GM21423 (cell line): ENCODE results near the gene SULT1A2.
"Not testable (repeated sequence)": the region's sequence is repeated elsewhere in the genome, so short reads cannot be mapped to it uniquely, and the experiment has no call there.

Source experiments
- ATAC-seq: cut with Tn5 transposase; IDR thresholded peaks from one replicate; pipeline ENCODE4 v1.9.1; 2021; ENCODE audit warnings: mild to moderate bottlenecking, moderate library complexity; ENCODE audit not compliant: unreplicated experiment

Gene SULT1A2

DNA sequence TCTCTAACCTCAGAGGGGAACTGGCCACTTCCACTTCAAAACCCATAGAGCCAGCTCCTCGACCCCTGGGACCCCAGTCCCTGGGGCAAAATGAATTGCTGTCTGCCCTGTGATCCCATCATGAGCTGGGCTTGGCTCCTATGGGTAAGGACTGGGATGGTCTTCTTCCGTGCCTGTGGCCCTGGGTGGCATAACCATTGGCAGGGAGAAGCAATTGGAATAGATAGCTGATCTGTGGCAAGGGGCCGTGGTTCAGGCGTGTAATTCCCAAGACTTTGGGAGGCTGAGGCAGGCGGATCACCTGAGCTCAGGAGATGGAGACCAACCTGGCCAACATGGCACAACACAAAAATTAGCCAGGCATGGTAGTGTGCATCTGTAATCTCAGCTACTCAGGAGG is 4.3 kb downstream of the SULT1A2 start:
- no peak for ATAC-seq

DNA sequence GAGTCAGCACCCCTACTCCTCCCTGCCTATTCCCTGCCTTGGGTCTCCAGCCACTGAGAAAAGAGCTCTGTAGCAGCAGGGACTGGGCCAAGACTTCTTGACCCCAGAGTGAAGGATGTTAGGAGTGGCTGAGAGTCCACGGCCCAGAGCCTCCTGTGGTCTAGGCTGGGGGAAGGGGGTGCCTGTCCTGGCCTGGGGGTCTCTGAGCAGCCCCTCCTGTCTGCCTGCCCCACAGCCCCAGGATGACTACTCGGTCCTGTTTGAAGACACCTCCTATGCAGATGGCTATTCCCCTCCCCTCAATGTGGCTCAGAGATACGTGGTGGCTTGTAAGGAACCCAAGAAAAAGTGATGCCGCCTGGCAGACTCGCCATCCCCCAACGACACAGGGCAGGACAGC is 5.5 kb downstream of the SULT1A2 start:
- ATAC-seq: no peak

DNA sequence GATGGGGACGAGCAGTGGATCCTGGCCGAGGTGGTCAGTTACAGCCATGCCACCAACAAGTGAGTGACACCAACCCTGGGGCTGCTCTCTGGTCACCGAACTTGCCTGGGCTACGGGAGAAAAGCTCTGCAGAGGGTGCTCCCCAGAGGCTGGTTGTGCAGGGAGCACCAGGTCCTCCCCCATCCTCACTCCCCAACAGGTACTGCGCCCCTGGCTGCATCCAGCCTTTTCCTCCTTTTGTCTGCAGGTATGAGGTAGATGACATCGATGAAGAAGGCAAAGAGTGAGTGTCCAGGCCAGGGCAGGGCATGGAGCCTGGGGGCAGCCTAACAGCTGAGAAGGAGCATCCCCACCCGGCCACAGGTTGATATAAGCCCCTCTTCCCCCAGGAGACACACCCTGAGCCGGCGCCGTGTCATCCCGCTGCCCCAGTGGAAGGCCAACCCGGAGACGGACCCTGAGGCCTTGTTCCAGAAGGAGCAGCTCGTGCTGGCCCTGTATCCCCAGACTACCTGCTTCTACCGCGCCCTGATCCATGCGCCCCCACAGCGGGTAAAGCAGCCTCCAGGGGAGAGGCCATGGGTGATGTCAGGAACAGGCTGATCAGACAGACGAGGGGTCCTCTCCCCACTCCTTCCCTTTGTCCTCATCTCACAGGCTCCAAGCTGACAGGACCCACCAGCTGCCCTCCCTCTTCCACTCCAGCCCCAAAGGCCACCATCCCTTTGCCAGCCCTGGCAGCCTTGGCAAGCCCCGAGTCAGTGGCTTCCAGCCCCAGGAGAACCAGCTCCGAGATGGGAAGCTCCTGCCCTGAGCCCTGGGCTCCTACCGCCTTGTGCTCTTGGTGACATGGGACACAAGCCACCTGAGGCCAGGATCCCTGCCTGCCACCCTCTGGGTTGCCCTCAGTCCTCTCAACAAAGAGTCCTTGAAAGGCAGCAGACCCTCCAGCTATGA is 6.2 kb downstream of the SULT1A2 start:
- ATAC-seq: no peak

DNA sequence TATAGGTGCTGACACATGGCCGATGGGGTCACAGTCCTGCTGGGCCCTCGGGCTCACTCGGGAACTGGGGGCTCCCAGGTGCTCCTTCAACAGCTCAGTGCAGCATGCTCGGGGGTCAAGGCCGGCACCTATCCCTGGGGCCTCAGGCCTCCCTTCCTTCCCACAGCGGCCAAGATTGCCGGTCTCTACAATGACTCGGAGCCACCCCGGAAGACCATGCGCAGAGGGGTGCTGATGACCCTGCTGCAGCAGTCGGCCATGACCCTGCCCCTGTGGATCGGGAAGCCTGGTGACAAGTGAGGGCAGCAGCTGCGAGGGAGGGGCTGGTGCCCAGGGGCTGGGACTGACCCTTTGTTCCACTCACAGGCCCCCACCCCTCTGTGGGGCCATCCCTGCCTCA is 6.9 kb downstream of the SULT1A2 start:
- no peak for ATAC-seq

DNA sequence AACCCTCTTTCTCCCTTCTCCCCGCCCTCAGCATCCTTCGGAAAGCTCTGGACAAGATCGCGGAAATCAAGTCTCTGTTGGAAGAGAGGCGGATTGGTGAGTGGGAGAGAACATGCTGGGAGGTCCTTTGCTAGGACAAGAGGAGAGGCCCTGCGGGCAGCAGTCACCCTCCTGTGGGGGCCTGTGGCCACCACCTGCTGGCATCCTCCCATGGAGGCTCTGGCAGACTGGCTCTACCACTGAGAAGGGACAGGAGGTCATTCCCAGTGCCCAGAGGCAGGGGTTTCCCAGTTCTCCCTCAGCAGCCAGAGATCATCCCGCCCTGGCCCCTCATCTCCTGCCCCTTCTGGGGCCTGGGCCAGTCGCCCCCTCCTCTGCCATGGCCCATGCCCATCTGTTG is 7.8 kb downstream of the SULT1A2 start:
- ATAC-seq: no peak

DNA sequence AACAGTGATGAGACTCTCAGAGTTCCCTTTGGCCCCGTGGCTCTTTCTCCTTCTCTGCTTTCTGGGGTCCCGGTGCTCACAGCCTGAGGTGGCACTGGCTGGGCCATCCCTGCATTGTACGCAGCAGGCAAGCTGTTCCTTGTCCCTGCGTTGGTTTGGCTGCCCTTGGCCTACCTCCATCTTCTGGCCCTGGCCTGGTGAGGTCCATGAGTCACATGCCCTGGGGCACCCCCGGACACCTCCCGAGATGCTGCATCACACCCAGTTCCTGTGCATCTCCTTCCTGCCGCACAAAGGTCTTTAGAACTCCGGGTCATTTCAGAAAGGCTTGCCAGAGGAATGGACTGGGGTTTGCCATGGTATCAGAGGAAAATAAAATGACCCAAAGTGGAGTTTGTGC is 9.5 kb downstream of the SULT1A2 start:
- ATAC-seq: no peak

DNA sequence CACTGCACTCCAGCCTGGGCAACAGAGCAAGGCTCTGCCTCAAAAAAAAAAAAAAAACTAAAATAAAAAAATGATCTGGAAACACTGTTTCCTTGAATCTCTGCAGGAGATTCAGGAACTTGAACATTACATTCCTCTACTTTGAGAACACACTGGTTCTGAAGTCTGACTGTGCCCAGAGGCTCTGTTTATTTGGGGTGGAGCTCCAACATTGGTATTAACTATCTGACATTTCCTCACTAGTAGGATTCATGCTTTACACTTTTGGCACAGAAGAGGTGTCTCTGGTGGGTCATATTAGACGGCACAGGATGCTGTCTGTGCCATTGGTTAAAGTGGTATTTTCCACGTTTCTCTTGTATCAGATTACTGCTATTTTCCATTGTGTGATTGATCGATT is 10.4 kb downstream of the SULT1A2 start:
- no peak for ATAC-seq

DNA sequence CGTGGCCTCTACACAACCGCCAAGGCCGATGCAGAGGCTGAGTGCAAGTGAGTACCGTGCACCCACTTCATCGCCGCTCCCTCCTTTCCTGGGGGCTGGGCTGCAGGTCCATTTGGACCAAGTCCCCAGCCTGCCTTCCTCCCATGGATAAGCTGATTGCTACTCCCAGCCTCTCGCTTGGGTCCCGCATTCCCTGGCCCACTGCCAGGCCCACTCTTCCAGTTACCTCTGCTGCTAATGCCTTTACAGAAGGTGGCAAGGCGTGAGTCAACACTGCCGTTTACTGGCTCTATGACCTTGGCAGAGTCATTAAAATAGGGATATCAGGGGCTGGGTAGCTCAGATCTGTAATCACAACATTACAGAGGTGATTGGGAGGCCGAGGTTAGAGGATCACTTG is 11.2 kb downstream of the SULT1A2 start:
- no peak for ATAC-seq

DNA sequence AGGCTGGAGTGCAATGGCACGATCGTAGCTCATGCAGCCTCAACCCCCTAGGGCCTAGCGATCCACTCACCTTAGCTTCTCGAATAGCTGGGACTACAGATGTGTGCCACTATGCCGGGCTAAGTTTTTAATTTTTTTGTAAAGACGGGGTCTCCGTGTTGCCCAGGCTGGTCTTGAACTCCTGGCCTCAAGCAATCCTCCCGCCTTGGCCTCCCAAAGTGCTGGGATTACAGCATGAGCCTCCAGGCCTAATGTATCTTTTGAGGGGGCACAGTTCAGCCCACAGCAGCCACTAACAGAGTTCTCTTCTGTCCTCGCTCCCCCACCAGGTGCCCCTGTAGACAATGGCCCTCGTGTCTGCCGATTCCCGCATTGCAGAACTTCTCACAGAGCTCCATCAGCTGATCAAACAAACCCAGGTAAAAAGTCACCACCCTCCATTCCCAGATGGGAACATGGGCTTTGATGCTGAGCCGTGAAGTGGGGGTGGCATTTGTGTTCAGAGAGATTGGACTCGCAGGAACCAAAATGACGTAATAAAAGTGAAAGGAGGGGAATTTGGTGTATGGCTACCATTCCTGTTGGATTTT is 16.0 kb downstream of the SULT1A2 start:
- ATAC-seq: no peak

DNA sequence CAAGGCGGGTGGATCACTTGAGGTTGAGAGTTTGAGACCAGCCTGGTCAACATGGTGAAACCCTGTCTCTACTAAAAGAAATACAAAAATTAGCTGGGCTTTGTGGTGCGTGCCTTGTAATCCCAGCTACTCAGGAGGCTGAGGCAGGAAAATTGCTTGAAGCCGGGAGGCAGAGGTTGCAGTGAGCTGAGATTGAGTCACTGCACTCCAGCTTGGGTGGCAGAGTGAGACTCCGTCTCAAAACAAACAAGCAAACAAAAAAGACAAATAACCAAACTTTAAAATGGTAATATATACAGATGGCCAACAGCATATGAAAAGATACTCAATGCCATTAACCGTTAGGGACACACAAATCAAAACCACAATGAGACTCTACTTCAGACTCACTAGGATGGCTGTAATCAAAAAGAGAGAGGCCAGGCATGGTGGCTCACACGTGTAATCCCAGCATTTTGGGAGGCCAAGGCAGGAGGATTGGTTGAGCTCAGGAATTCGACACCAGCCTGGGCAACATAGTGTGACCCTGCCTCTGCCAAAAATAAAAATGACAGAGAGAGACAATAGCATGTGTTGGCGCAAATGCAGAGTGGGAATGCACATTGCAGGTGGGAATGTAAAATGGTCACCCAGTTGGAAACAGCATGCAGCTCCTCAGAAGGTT is 21.3 kb downstream of the SULT1A2 start:
- no peak for ATAC-seq

DNA sequence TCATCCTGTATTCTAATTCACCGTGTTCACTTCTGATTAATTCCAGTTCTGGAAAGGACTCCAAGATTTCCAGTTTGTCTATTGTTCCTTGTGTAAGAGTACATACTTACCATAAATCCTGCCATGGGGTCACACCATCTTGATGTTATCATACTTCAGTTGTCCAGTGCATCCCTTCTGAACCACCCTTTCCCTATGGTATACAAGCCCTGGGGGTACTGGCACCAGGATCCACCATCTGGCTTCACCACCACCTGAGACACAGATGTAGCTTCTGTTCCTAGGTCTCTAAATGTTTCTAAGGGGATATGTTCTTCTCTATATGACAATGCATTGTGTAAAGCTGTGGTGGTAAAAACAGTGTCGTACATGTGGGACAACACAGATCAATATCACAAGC is 21.9 kb downstream of the SULT1A2 start:
- ATAC-seq: no peak

DNA sequence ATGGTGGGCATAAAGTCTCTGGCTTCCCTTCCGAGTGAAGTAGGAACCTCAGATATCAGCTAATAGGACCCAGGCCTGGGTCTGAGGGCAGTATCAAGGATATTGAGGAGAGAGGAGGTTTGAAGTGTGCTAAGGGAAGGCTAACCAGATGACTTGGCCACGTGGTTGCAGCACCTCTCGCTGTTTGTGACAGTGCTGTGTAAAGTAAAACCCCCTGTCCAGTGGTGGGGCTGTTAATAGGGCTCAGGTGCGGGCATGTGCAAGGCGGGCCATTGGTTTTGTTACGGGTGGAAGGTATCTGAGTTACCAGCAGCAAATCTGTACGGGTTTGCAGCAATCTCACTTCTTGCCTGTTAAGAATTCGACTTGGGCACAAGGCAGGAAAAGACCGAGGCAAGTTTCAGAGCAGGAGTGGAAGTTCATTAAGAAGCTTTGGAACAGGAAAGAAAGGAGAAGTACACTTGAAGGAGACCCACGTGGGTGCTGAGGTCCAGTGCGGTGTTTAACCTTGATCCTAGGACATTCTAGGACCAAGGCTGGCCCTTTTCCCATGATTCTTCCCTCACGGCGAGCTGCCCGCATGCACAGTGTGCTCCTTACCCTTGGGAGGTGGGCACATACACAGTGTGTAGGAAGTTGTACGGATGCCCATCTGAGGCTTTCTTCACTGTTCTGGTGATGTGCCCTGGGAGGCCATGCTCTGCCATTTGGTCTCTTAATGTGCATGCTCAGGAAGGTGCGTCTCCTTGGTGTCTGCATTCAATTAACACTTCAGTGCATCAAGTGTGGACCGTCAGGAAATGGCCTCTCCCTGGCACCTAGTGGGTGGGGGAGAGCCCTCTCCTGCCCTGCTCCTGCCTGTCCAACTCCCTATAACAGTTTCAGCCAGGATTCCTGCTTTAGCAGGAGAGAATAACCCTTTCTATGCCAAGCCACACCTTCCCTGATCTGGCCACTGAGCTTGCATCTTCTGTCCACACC is 22.8 kb downstream of the SULT1A2 start:
- no peak for ATAC-seq

DNA sequence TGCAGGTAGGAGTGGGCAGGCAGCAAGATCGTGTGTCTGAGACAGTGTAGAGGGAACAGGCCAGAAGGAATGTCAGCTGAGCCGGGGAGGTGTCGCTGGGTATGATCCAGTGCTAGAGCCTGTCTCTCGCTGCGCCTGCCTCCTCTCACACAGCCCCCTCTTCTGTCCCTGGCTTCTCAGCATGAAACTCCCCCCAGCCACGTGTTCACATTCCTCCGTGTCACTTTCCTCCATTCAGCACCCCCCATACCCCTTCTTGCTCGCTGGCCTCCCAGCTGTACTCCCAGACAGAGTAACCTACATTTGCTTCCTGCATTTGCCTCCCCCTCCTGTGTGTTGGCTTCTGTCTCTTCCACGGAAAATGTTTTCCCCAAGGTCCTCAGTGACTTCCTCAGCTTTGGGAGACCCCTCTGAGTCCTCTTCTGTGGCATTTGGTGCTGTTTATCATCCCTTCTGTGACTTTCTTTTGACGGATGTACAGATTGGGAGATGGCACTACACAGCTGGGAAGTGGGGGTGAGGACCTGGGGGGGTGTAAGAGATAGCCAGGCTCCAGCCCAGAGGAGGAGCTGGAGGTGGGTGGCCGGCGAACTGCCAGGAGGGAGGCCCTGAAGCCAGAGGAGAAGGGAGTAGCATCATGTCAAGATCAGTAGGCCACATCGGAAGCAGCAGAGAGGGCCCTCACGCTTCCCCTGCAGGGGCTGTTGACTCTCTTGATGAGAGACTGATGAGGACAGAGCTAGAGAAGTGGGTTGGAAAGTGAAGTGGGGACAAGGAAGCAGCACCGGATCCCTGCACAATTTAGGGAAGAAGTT is 23.9 kb downstream of the SULT1A2 start:
- ATAC-seq: no peak

DNA sequence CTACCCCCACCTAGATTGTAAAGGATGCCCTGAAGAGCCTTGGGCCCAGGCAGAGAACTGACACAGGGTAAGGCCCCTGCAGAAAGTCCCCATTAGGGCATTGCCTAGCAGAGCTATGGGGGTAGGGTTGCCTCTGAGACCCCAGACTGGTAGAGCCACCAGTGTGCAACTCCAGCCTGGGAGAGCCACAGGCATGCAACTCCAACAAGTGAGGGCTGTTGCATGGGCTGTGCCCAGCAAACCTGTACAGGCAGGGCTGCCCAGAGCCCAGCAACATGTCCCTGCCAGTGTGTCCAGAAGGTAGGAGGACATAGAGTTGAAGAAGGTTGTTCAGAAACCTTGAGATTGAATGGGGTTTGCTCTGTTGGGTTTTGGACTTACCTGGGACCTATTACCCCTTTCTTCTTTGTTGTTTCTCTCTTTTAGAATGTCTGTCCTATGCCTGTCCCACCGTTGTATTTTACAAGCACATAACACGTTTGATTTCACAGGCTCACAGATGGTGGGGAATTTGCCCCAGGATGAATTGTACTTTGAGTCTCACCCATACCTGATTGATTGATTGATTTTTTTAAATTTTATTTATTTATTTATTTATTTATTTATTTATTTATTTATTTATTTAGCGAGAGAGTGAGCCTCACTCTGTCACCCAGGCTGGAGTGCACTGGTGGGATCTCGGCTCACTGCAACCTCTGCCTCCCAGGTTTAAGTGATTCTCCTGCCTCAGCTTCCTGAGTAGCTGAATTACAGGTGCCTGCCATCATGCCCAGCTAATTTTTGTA is 26.7 kb downstream of the SULT1A2 start:
- no peak for ATAC-seq

DNA sequence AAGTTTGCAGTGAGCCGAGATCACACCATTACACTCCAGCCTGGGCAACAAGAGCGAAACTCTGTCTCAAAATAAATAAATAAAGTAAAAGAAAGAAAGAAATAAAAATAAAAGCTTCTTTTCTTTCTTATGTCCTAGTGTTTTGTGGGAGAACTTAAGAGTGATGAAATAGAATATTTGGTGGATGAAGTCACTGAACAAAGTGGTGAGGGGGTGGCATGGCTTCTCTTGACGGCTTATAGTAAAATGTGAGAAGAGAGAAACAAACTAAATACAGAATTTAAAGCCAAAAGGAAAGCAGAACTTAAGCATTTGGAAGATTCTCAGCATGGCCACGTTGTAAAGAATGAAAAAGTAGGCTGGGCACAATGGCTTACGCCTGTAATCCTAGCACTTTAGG is 27.8 kb downstream of the SULT1A2 start:
- ATAC-seq: no peak

DNA sequence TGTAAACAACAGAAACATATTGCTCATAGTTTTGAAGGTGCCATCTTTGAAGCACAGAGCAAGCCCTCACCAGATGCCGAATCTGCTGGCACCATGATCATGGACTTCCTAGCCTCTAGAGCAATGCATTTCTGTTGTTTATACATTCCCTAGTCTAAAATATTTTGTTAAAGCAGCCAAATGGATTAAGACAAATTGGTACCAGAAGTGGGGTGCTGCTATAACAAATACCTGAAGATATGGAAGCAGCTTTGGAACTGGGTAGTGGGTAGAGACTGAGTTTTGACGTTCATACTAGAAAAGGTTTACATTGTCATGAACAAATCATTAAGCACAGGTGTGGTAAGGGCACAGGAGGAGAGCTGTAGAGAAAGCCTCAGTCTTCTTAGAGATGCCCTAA is 29.6 kb downstream of the SULT1A2 start:
- no peak for ATAC-seq

DNA sequence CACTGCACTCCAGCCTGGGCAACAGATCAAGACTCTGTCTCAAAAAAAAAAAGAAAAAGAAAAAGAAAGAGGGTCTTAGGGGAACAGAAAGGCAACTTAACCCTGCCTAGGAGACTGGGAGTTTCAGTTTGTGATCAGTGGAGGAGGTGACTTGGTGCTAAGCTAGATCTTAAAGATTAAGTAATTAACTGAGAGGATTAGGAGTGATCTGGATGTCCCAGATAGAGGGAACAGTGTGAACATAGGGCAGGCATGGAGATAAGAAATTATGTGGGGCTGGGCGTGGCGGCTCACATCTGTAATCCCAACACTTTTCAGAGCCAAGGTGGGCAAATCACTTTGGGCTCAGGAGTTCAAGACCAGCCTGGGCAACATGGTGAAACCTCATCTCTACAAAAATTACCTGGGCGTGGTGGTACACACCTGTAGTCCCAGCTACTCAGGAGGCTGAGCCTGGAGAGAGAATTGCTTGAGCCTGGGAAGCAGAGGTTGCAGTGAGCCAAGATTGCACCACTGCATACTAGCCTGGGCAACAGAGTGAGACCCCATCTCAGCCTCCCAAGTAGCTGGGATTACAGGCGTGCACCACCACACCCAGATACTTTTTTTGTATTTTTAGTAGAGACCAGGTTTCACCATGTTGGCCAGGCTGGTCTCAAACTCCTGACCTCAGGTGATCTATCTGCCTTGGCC is 30.5 kb downstream of the SULT1A2 start:
- ATAC-seq: not testable (repeated sequence)

DNA sequence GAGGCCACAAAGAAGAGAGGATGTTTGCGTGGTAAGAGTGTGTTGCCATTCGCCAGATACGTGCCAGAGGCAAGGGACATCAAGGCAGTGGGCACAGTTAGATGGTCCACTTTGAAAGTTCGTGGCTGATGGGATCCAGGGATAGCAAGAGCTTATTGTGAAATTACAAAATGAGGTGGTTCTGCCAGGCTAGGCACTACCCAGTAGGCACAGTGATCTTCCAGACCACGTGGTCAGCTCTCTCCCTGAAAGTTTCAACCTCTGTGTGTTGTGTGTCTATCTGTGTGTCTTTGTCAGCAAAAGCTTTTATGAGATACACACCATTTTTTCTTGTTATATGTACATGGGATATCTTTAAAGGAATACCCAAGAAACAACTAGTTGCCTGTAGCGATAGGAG is 33.6 kb downstream of the SULT1A2 start:
- no peak for ATAC-seq

DNA sequence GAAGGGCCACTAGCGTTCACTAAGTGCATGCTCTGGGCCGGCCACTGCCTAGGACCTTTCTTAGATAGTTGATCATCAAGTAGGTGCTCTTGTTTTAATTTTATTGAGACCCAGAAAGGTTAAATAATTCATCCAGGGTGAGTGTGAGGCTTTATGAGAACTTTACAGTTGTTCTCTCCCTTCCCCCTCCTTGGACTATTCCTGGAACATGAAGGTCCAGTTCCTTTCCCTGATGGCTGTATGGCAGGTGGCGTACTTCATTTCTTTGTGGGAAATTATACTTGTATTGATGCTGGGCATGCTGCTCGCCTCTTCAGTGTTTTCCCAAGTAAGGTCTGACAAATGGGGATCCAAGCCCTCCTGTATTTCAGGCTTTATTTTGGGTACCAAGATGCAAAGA is 34.7 kb downstream of the SULT1A2 start:
- ATAC-seq: no peak
